ENCODE data around the gene WDFY2.

The WDFY2 gene

GRCh38 chr13:51783428-51784094 is 199.3 kb downstream of the WDFY2 start:
- no peaks in the 10 kb centered on the region for H3K27me3 ChIP-seq (ENCODE audit: control insufficient read depth in 1 of 2, insufficient read depth in 2 of 2, low read length in 2 of 2)
- H3K27ac ChIP-seq (ENCODE audit: low read depth, low read length), result no peak overlapping the region
- H3K36me3 ChIP-seq (ENCODE audit: insufficient read depth, low read length), result no peaks in the 10 kb centered on the region
- H3K9me3 ChIP-seq (ENCODE audit: low read length), result no peaks in the 10 kb centered on the region
- H3K4me1 ChIP-seq (ENCODE audit: insufficient read depth, low read length), result peaks cover 21% of the 10 kb centered on the region
- no peak overlapping the region for H3K4me3 ChIP-seq (ENCODE audit: low read depth in 1 of 2, low read length in 2 of 2)
- no peak overlapping the region for H3K9ac ChIP-seq (ENCODE audit: low read length)

DNA sequence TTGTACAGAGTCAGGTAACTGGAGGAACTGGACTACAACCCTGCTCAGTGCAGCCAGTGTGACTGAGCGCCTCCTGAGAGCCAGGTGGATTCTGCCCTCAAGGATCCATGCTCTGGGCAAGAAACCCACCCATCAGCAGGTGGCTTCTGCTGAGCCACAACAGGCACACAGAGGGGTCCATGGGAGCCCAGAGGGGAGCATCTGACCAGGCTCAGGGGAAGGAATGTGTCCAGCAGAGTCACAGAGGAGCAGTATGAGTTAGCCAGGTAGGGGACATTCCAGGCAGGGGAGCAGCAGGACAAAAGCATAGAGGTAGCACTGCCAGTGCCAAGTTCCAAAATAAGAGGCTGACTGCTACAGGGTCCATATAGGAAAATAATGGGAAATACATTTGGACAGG is 199.8 kb downstream of the WDFY2 start:
- Histone ChIP-seq H3K4me3 (ENCODE audit: low read depth in 1 of 2, low read length in 2 of 2) (no peak overlapping the region), H3K9ac (ENCODE audit: low read length) (no peak overlapping the region), H3K27ac (ENCODE audit: low read depth, low read length) (no peak overlapping the region), H3K4me1 (ENCODE audit: insufficient read depth, low read length) (peaks cover 21% of the 10 kb centered on the region), H3K27me3 (ENCODE audit: control insufficient read depth in 1 of 2, insufficient read depth in 2 of 2, low read length in 2 of 2) (no peaks in the 10 kb centered on the region), H3K36me3 (ENCODE audit: insufficient read depth, low read length) (no peaks in the 10 kb centered on the region), H3K9me3 (ENCODE audit: low read length) (no peaks in the 10 kb centered on the region)

DNA sequence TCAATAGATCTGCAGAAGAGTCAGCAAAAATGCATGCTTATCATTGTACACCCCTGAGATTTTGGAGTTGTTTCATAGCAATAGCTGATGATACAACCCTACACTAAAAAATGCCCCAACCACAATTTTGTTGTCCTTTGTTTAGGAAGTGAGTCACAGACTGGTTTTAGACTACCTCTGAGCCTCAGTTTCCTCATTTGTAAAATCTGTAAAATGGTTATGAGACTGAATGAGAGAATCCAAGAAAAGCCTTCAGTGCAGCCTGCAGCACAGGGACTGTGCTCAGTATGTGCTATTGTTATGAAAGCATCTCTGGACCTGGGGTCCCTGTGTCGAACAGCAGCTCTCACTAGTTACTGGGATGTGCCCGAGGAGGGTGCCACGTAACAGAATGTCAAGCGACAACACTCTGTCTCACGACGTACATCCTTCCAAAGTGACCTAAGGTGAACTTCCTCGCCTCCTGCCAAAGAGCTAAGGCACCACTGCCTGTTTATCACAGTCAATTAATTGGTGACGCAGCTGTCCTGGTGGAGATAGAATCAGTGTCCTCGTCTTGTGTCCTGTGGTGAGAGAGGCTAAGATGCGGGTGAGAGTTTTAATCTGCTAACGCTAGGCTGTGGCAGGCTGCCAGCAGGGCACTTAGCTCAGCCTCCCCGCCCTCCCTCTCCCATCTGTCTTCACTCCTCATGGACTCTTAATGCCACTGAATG is 201.6 kb downstream of the WDFY2 start:
- Histone ChIP-seq H3K4me3 (ENCODE audit: low read depth in 1 of 2, low read length in 2 of 2) (peak overlapping the region in 1 of 2 donors; percentile 24), H3K27ac (ENCODE audit: low read depth, low read length) (no peak overlapping the region), H3K4me1 (ENCODE audit: insufficient read depth, low read length) (peaks cover 21% of the 10 kb centered on the region), H3K9me3 (ENCODE audit: low read length) (no peaks in the 10 kb centered on the region), H3K9ac (ENCODE audit: low read length) (no peak overlapping the region), H3K36me3 (ENCODE audit: insufficient read depth, low read length) (no peaks in the 10 kb centered on the region), H3K27me3 (ENCODE audit: control insufficient read depth in 1 of 2, insufficient read depth in 2 of 2, low read length in 2 of 2) (no peaks in the 10 kb centered on the region)

GRCh38 chr13:51786425-51787265 is 202.4 kb downstream of the WDFY2 start:
- H3K4me1 ChIP-seq (ENCODE audit: insufficient read depth, low read length), result peaks cover 21% of the 10 kb centered on the region
- H3K9ac ChIP-seq (ENCODE audit: low read length), result no peak overlapping the region
- no peaks in the 10 kb centered on the region for H3K9me3 ChIP-seq (ENCODE audit: low read length)
- peak overlapping the region in 1 of 2 donors; percentile 24 for H3K4me3 ChIP-seq (ENCODE audit: low read depth in 1 of 2, low read length in 2 of 2)
- H3K27me3 ChIP-seq (ENCODE audit: control insufficient read depth in 1 of 2, insufficient read depth in 2 of 2, low read length in 2 of 2), result no peaks in the 10 kb centered on the region
- no peak overlapping the region for H3K27ac ChIP-seq (ENCODE audit: low read depth, low read length)
- no peaks in the 10 kb centered on the region for H3K36me3 ChIP-seq (ENCODE audit: insufficient read depth, low read length)

- Histone ChIP-seq H3K27ac (ENCODE audit: low read depth, low read length) (no peak overlapping the region), H3K36me3 (ENCODE audit: insufficient read depth, low read length) (peaks cover 5% of the 10 kb centered on the region), H3K27me3 (ENCODE audit: control insufficient read depth in 1 of 2, insufficient read depth in 2 of 2, low read length in 2 of 2) (no peaks in the 10 kb centered on the region), H3K4me3 (ENCODE audit: low read depth in 1 of 2, low read length in 2 of 2) (no peak overlapping the region), H3K9ac (ENCODE audit: low read length) (no peak overlapping the region), H3K9me3 (ENCODE audit: low read length) (no peaks in the 10 kb centered on the region), H3K4me1 (ENCODE audit: insufficient read depth, low read length) (no peaks in the 10 kb centered on the region)
Observed at GRCh38 chr13:51793570-51794271, 209.5 kb downstream of the WDFY2 start.

GRCh38 chr13:51794964-51795363 is 210.7 kb downstream of the WDFY2 start:
- H3K9me3 ChIP-seq (ENCODE audit: low read length), result no peaks in the 10 kb centered on the region
- H3K9ac ChIP-seq (ENCODE audit: low read length), result no peak overlapping the region
- H3K27ac ChIP-seq (ENCODE audit: low read depth, low read length), result no peak overlapping the region
- H3K27me3 ChIP-seq (ENCODE audit: control insufficient read depth in 1 of 2, insufficient read depth in 2 of 2, low read length in 2 of 2), result no peaks in the 10 kb centered on the region
- H3K4me3 ChIP-seq (ENCODE audit: low read depth in 1 of 2, low read length in 2 of 2), result no peak overlapping the region
- peaks cover 5% of the 10 kb centered on the region for H3K36me3 ChIP-seq (ENCODE audit: insufficient read depth, low read length)
- H3K4me1 ChIP-seq (ENCODE audit: insufficient read depth, low read length), result peaks cover 2% of the 10 kb centered on the region

DNA sequence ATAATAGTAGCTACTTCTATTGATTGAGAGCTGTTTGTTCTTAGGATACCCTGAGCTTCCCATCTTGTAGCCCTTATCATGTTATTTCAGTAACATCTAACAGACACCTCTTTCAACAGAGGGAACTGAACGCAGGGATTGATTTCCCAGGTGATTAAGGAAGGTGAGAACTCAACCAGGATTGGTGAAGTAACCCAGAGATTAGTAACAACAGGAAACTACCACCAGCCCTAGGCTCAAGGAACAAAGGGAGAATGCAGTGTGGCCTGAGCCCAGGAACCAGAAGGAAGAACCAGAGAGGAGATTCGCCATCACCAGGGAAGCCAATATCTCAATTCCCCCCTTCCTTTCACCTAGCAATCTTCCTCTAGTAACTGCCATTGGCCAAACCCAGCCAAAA is 211.2 kb downstream of the WDFY2 start:
- Histone ChIP-seq H3K4me3 (ENCODE audit: low read depth in 1 of 2, low read length in 2 of 2) (no peak overlapping the region), H3K9me3 (ENCODE audit: low read length) (no peaks in the 10 kb centered on the region), H3K36me3 (ENCODE audit: insufficient read depth, low read length) (peaks cover 5% of the 10 kb centered on the region), H3K27me3 (ENCODE audit: control insufficient read depth in 1 of 2, insufficient read depth in 2 of 2, low read length in 2 of 2) (no peaks in the 10 kb centered on the region), H3K9ac (ENCODE audit: low read length) (no peak overlapping the region), H3K4me1 (ENCODE audit: insufficient read depth, low read length) (peaks cover 6% of the 10 kb centered on the region), H3K27ac (ENCODE audit: low read depth, low read length) (no peak overlapping the region)

- no peaks in the 10 kb centered on the region for H3K9me3 ChIP-seq (ENCODE audit: low read length)
- H3K27ac ChIP-seq (ENCODE audit: low read depth, low read length), result no peak overlapping the region
- no peak overlapping the region for H3K9ac ChIP-seq (ENCODE audit: low read length)
- peaks cover 5% of the 10 kb centered on the region for H3K36me3 ChIP-seq (ENCODE audit: insufficient read depth, low read length)
- H3K4me1 ChIP-seq (ENCODE audit: insufficient read depth, low read length), result peaks cover 18% of the 10 kb centered on the region
- no peaks in the 10 kb centered on the region for H3K27me3 ChIP-seq (ENCODE audit: control insufficient read depth in 1 of 2, insufficient read depth in 2 of 2, low read length in 2 of 2)
- no peak overlapping the region for H3K4me3 ChIP-seq (ENCODE audit: low read depth in 1 of 2, low read length in 2 of 2)
Observed at GRCh38 chr13:51796546-51796945, 212.3 kb downstream of the WDFY2 start.

DNA sequence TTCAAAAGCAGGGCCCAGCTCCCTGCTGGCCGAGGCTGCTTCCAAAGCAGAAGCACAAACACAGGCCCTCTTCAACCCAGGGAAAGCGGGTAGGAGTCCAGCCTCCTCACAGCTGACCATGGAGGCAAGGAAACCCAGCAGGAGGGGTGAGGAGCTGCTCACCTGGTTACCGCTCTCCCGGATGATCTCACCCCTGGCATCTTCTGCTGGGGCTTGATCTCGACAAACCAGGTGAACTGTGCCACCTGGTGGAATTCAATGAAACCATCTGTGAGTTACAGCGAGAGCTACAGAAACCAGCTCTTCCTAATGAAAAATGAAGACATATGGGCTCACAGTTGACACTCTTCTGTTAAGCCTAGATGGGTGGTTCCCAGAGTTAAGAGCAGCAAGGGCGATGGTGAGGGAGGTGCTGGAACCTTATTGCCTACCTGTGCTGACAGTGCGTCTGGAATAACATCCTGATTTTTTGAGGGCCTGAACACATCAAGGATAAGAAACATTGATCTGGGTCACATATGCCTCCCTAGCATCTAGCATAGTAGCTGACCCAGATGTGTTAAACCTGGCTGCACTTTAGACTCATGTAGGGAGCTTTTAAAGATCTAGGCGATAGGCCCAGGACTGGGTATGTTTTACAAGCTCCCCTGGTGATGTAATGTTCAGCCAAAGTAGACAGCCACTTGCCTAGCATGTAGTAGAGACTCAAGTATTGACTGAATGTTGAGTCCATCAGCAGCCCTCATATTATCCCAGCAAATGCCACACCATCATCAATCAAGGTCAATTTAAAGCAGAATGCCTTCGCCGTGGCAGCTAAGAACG is 213.6 kb downstream of the WDFY2 start:
- Histone ChIP-seq H3K27me3 (ENCODE audit: control insufficient read depth in 1 of 2, insufficient read depth in 2 of 2, low read length in 2 of 2) (no peaks in the 10 kb centered on the region), H3K9me3 (ENCODE audit: low read length) (no peaks in the 10 kb centered on the region), H3K27ac (ENCODE audit: low read depth, low read length) (no peak overlapping the region), H3K4me3 (ENCODE audit: low read depth in 1 of 2, low read length in 2 of 2) (no peak overlapping the region), H3K36me3 (ENCODE audit: insufficient read depth, low read length) (peaks cover 5% of the 10 kb centered on the region), H3K9ac (ENCODE audit: low read length) (no peak overlapping the region), H3K4me1 (ENCODE audit: insufficient read depth, low read length) (peaks cover 31% of the 10 kb centered on the region)

GRCh38 chr13:51799261-51799660 is 215.0 kb downstream of the WDFY2 start:
- Histone ChIP-seq H3K27me3 (ENCODE audit: control insufficient read depth in 1 of 2, insufficient read depth in 2 of 2, low read length in 2 of 2) (no peaks in the 10 kb centered on the region), H3K36me3 (ENCODE audit: insufficient read depth, low read length) (peaks cover 5% of the 10 kb centered on the region), H3K27ac (ENCODE audit: low read depth, low read length) (no peak overlapping the region), H3K9ac (ENCODE audit: low read length) (no peak overlapping the region), H3K4me3 (ENCODE audit: low read depth in 1 of 2, low read length in 2 of 2) (no peak overlapping the region), H3K4me1 (ENCODE audit: insufficient read depth, low read length) (peaks cover 36% of the 10 kb centered on the region), H3K9me3 (ENCODE audit: low read length) (no peaks in the 10 kb centered on the region)
